Bronchial epithelial cell (primary cell): ENCODE data around the gene HRCT1. TPM values are rescaled to one million over a fixed set of nuclear protein-coding genes. Genes with fewer than 3 reads are reported as not detected.

Experiments
- DNase-seq: peaks from one replicate; pipeline ENCODE4 v3.0.0-alpha.2; 2010; ENCODE audit warnings: low read depth
- FAIRE-seq: peaks from 2 replicates; lab custom pipeline; 2011; peaks lifted over from hg19 to GRCh38; lab: Jason Lieb, UNC
- H3K27me3 ChIP-seq: 2 replicates; pipeline ENCODE4 v1.5.1; 2011; ENCODE audit warnings: low read length; ENCODE audit not compliant: control insufficient read depth, insufficient read depth
- H3K36me3 ChIP-seq: 2 replicates; pipeline ENCODE4 v1.5.1; 2011; ENCODE audit warnings: low read length; ENCODE audit not compliant: control insufficient read depth, insufficient read depth
- H3K4me3 ChIP-seq: 2 replicates; pipeline ENCODE4 v1.5.1; 2011; ENCODE audit warnings: mild to moderate bottlenecking, low read depth, low read length, control low read depth
- CTCF ChIP-seq: IDR thresholded peaks from 2 replicates; pipeline ENCODE4 v1.5.1; 2011; ENCODE audit warnings: mild to moderate bottlenecking, moderate library complexity, low read length, control low read depth, inconsistent platforms; ENCODE audit not compliant: insufficient read depth, severe bottlenecking
- total RNA-seq: library from RNA; depleted of rRNA; stranded (reverse); fragments of >200 nt; gene quantifications from 2 replicates; pipeline ENCODE4 v1.2.1, GENCODE V29; 2014

Gene HRCT1
- total RNA-seq, 1 donor from 2014 or later = 0.26 TPM

- H3K4me3 ChIP-seq = no peak overlapping the region
- DNase-seq (no peak), FAIRE-seq (no peak)
- no peaks in the 10 kb centered on the region for H3K27me3 ChIP-seq
- H3K36me3 ChIP-seq = no peaks in the 10 kb centered on the region
- TF ChIP-seq CTCF = no peak
Observed at GRCh38 chr9:35937227-35937626, 31.2 kb downstream of the HRCT1 start.

- TF ChIP-seq CTCF = no peak
- H3K4me3 ChIP-seq = no peak overlapping the region
- FAIRE-seq (no peak), DNase-seq (no peak)
- H3K36me3 ChIP-seq = no peaks in the 10 kb centered on the region
- no peaks in the 10 kb centered on the region for H3K27me3 ChIP-seq
Observed at GRCh38 chr9:35938474-35939356, 32.7 kb downstream of the HRCT1 start.

GRCh38 chr9:35939679-35940250 lies 33.8 kb downstream of the HRCT1 start:
- Histone ChIP-seq H3K27me3 (no peaks in the 10 kb centered on the region), H3K36me3 (no peaks in the 10 kb centered on the region), H3K4me3 (no peak overlapping the region)
- no peak for TF ChIP-seq CTCF
- FAIRE-seq = no peak
- no peak for DNase-seq

GRCh38 chr9:35940458-35941407 lies 34.7 kb downstream of the HRCT1 start:
- no peak overlapping the region for H3K4me3 ChIP-seq
- FAIRE-seq = no peak
- H3K36me3 ChIP-seq = no peaks in the 10 kb centered on the region
- H3K27me3 ChIP-seq = no peaks in the 10 kb centered on the region
- DNase-seq = no peak
- TF ChIP-seq CTCF = no peak

GRCh38 chr9:35942286-35942685 lies 36.3 kb downstream of the HRCT1 start:
- Histone ChIP-seq H3K27me3 (no peaks in the 10 kb centered on the region), H3K36me3 (no peaks in the 10 kb centered on the region), H3K4me3 (no peak overlapping the region)
- DNase-seq (no peak), FAIRE-seq (no peak)
- no peak for TF ChIP-seq CTCF
